Caco-2 (cell line): Measurements from ENCODE around the gene TACR1. TPM values are rescaled to one million over a fixed set of nuclear protein-coding genes. Genes with fewer than 3 reads are reported as not detected.
A peak's percentile ranks its signal among the peaks of the same experiment; 100 is the strongest.

Source experiments
- BruUV-seq: library from RNA; stranded (reverse); fragments of 400-500 nt; replicated peaks from 2 replicates; lab custom pipeline; 2021; lab: Mats Ljungman, UMichigan
- CTCF ChIA-PET: fragments of 300-600 bp; sonication (Branson Sonifier 250); formaldehyde crosslinking; loops from one replicate; lab custom pipeline; 2022; ENCODE audit warnings: antibody characterized with exemption; lab: Charles Lee
- POLR2A ChIA-PET: fragments of 300-600 bp; sonication (Branson Sonifier 250); formaldehyde crosslinking; loops from one replicate; lab custom pipeline; 2022; ENCODE audit warnings: antibody characterized with exemption; lab: Charles Lee
- DNase-seq, 2 experiments: peaks; one replicate each; pipeline versions ENCODE4 v3.0.0 to v3.0.0-alpha.2; 2020 to 2022
- H3K27me3 ChIP-seq: replicated peaks from 2 replicates; pipeline ENCODE4 v1.6.0; 2011; ENCODE audit warnings: low read length; ENCODE audit not compliant: control insufficient read depth, insufficient read depth
- H3K36me3 ChIP-seq: 2 replicates; pipeline ENCODE4 v1.5.1; 2011; ENCODE audit warnings: low read length; ENCODE audit not compliant: control insufficient read depth, insufficient read depth
- H3K4me1 ChIP-seq: fragments of 250-450 bp; sonication (Bioruptor Pico); 2 replicates; pipeline ENCODE4 v1.5.1; 2020; ENCODE audit warnings: mild to moderate bottlenecking
- H3K4me3 ChIP-seq: 2 replicates; pipeline ENCODE4 v1.5.1; 2011; ENCODE audit warnings: low read depth, mild to moderate bottlenecking, control low read depth, low read length
- H3K9me3 ChIP-seq: fragments of 250-450 bp; sonication (Bioruptor Pico); 2 replicates; pipeline ENCODE4 v1.5.1; 2020; ENCODE audit warnings: mild to moderate bottlenecking, moderate library complexity
- H3K27ac Mint-ChIP-seq: one replicate; pipeline ENCODE4 v1.8.0; 2022; ENCODE audit warnings: mixed read lengths; ENCODE audit not compliant: unreplicated experiment
- H3K27me3 Mint-ChIP-seq: one replicate; pipeline ENCODE4 v1.8.0; 2022; ENCODE audit warnings: mixed read lengths; ENCODE audit not compliant: insufficient read depth, unreplicated experiment
- H3K36me3 Mint-ChIP-seq: one replicate; pipeline ENCODE4 v1.8.0; 2022; ENCODE audit warnings: mild to moderate bottlenecking, mixed read lengths; ENCODE audit not compliant: insufficient read depth, unreplicated experiment
- H3K4me1 Mint-ChIP-seq: one replicate; pipeline ENCODE4 v1.8.0; 2022; ENCODE audit warnings: low read depth, mixed read lengths; ENCODE audit not compliant: unreplicated experiment
- H3K4me3 Mint-ChIP-seq: one replicate; pipeline ENCODE4 v1.8.0; 2022; ENCODE audit warnings: mild to moderate bottlenecking, moderate library complexity, mixed read lengths; ENCODE audit not compliant: unreplicated experiment
- H3K9me3 Mint-ChIP-seq: one replicate; pipeline ENCODE4 v1.8.0; 2022; ENCODE audit warnings: mixed read lengths; ENCODE audit not compliant: unreplicated experiment
- intact Hi-C: fragments of 100-400 bp; cut with micrococcal nuclease; formaldehyde crosslinking; loops from one replicate; pipeline ENCODE4 v1.10.0; 2022; ENCODE audit not compliant: unreplicated experiment
- total RNA-seq: library from RNA; stranded (reverse); gene quantifications from 2 replicates; pipeline ENCODE4 v1.2.3, GENCODE V29; 2022
- TF ChIP-seq, protein P1 (sequence below), 2 experiments: fragments of 200-600 bp in 1 of 2; IDR thresholded peaks; 1 replicate in 1 of 2; 2 replicates in 1 of 2; pipeline versions ENCODE4 v1.5.1 to v1.8.0; 2011 to 2022; ENCODE audit warnings: antibody characterized with exemption in 1 of 2, control low read depth in 1 of 2, inconsistent platforms in 1 of 2, low read depth in 1 of 2, low read length in 1 of 2, mild to moderate bottlenecking in 1 of 2, moderate library complexity in 1 of 2; ENCODE audit not compliant: insufficient read depth in 1 of 2, severe bottlenecking in 1 of 2, unreplicated experiment in 1 of 2

TACR1 gene
- total RNA-seq, 1 experiment from 2014 or later, result 0.07 TPM

DNA sequence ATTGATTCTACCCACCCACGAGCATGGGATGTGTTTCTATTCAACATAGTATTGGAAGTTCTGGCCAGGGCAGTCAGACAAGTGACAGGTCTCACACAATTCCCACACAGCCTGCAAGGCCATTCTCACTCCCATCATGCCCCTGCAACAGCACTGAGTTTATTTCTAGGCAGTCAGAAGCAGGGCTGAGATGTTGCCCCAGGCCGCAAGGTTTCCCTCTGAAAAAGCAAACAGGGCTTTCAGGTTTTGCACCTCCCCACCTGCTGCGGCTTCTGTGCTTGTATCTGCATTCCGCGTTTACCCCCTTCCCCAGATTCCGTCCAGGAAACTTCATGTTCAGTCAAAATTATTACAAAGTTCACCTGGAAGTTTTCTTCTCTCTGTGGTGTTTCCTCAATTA lies 9.4 kb upstream of the TACR1 start:
- TF ChIP-seq, protein P1, sequence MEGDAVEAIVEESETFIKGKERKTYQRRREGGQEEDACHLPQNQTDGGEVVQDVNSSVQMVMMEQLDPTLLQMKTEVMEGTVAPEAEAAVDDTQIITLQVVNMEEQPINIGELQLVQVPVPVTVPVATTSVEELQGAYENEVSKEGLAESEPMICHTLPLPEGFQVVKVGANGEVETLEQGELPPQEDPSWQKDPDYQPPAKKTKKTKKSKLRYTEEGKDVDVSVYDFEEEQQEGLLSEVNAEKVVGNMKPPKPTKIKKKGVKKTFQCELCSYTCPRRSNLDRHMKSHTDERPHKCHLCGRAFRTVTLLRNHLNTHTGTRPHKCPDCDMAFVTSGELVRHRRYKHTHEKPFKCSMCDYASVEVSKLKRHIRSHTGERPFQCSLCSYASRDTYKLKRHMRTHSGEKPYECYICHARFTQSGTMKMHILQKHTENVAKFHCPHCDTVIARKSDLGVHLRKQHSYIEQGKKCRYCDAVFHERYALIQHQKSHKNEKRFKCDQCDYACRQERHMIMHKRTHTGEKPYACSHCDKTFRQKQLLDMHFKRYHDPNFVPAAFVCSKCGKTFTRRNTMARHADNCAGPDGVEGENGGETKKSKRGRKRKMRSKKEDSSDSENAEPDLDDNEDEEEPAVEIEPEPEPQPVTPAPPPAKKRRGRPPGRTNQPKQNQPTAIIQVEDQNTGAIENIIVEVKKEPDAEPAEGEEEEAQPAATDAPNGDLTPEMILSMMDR (IDR thresholded peaks at IDR 0.05; ENCODE audit: insufficient read depth in 1 of 2, low read depth in 1 of 2, low read length in 1 of 2, severe bottlenecking in 1 of 2, unreplicated experiment in 1 of 2), result no peak
- no peaks in the 10 kb centered on the region for H3K36me3 ChIP-seq
- no peak overlapping the region for H3K4me3 ChIP-seq
- no peaks in the 10 kb centered on the region for H3K27me3 ChIP-seq
- Mint-ChIP-seq H3K36me3 (no peaks in the 10 kb centered on the region), H3K4me3 (peak overlapping the region; percentile 43), H3K9me3 (no peaks in the 10 kb centered on the region), H3K27me3 (peaks cover 16% of the 10 kb centered on the region), H3K27ac (peak overlapping the region; percentile 50), H3K4me1 (no peaks in the 10 kb centered on the region)
- ChIA-PET POLR2A (no interaction called here), CTCF (no interaction called here)
- DNase-seq, result no peak
- H3K4me1 ChIP-seq, result no peaks in the 10 kb centered on the region
- no TSS peak for BruUV-seq
- H3K9me3 ChIP-seq, result no peaks in the 10 kb centered on the region
- intact Hi-C loops, result no loop called here

DNA sequence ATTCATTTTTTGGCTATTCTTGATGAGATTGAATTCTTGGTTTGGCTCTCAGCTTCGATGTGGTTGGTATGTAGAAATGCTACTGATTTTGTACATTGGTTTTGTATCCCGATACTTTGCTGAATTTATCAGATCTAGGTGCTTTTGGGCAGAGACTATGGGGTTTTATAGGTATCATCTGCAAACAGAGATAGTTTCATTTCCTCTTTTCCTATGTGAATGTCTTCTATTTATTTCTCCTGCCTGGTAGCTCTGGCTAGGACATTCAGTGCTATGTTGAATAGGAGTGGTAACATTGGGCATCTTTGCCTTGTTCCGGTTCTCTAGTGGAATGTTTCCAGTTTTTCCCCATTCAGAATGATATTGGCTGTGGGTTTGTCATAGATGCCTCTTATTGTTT lies 5.5 kb upstream of the TACR1 start:
- Histone ChIP-seq H3K36me3 (no peaks in the 10 kb centered on the region), H3K27me3 (peaks cover 4% of the 10 kb centered on the region; the same call in 1 of the 2 replicates), H3K4me3 (no peak overlapping the region), H3K4me1 (peaks cover 8% of the 10 kb centered on the region; the same call in 1 of the 2 replicates), H3K9me3 (no peaks in the 10 kb centered on the region)
- intact Hi-C loops, result no loop called here
- Mint-ChIP-seq H3K27ac (no peak overlapping the region), H3K27me3 (peaks cover 18% of the 10 kb centered on the region), H3K4me1 (peaks cover under 1% of the 10 kb centered on the region), H3K4me3 (no peak overlapping the region), H3K9me3 (no peaks in the 10 kb centered on the region), H3K36me3 (no peaks in the 10 kb centered on the region)
- no peak for DNase-seq
- ChIA-PET POLR2A (no interaction called here), CTCF (no interaction called here)
- TF ChIP-seq, protein P1 (IDR thresholded peaks at IDR 0.05; ENCODE audit: insufficient read depth in 1 of 2, low read depth in 1 of 2, low read length in 1 of 2, severe bottlenecking in 1 of 2, unreplicated experiment in 1 of 2), result no peak
- no TSS peak for BruUV-seq

DNA sequence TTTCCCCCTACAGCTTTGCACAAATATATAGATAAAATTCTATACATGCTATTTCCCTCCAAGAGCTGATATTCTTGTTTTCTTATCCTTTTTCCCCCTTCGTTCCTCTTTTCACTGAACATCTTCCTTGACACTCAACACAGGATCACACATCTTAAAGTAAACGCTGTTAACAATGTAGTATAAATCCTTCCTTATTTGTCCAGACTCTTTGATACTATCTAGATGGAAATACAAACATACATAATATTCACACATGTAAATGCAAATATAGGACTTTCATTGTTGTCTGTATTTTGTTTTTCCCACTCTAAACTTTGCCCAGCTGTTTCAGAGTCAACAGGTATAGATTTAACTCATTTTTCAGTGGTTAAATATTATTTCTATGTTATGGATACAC lies 3.0 kb upstream of the TACR1 start:
- no peak overlapping the region for H3K27ac Mint-ChIP-seq
- H3K9me3 Mint-ChIP-seq, result no peaks in the 10 kb centered on the region
- H3K4me1 Mint-ChIP-seq, result peaks cover 6% of the 10 kb centered on the region
- Histone ChIP-seq H3K9me3 (no peaks in the 10 kb centered on the region), H3K36me3 (no peaks in the 10 kb centered on the region), H3K4me1 (peaks cover 15% of the 10 kb centered on the region; the same call in 1 of the 2 replicates), H3K4me3 (no peak overlapping the region), H3K27me3 (peaks cover 9% of the 10 kb centered on the region)
- peaks cover 24% of the 10 kb centered on the region for H3K27me3 Mint-ChIP-seq
- no peaks in the 10 kb centered on the region for H3K36me3 Mint-ChIP-seq
- POLR2A ChIA-PET, result no interaction called here
- no TSS peak for BruUV-seq
- CTCF ChIA-PET, result no interaction called here
- intact Hi-C loops, result no loop called here
- TF ChIP-seq, protein P1 (IDR thresholded peaks at IDR 0.05; ENCODE audit: insufficient read depth in 1 of 2, low read depth in 1 of 2, low read length in 1 of 2, severe bottlenecking in 1 of 2, unreplicated experiment in 1 of 2), result no peak
- no peak overlapping the region for H3K4me3 Mint-ChIP-seq
- DNase-seq, result no peak
